Measurements from ENCODE around the gene LCN12. TPM values are rescaled to one million over a fixed set of nuclear protein-coding genes. Genes with fewer than 3 reads are reported as not detected.
A peak's percentile ranks its signal among the peaks of the same experiment; 100 is the strongest.

The LCN12 gene
- total RNA-seq, 1 experiment from 2014 or later = not detected

DNA sequence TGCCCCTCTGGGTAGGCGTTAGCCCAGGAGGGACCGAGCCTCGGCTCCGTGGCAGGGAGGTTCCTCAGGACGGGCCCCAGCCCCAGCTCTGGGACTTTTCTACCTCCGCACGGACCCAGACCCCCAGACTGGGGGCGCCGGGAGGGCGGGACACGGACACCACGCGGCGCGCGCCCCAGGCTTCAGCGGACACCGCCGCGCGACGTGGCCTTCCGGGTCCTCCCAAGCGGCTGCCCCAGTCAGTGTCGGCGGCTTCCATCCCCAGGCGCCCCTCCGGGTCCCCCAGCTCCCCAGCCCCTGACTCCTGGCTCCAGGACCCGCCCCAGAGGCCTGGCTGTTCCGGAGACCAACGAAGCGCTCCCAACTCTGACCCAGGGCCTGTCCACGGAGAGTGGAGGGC, 33.8 kb downstream of the LCN12 start:
- in situ Hi-C loops (cut with HindIII; ENCODE audit: low pct_unique_long_range_greater_than_20kb, low sequenced_read_pairs) = no loop called here
- no peak for DNase-seq (ENCODE audit: low read depth, low spot score)

DNA sequence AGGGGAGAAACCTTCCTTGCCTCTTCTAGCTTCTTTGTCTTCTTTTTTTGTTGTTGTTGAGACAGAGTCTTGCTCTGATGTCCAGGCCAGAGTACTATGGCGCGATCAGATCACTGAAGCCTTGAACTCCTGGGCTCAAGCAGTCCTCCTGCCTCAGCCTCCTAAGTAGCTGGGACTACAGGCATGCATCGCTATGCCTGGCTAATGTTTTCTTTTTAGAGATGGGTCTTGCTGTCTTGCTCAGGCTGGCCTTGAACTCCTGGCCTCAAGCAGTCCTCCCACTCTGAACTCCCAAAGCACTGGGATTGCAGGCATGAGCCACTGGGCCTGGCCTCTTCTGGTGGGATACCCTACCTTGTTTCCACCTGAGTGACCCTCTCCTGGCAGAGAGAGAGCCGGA, 36.8 kb downstream of the LCN12 start:
- DNase-seq (ENCODE audit: low read depth, low spot score) = no peak
- in situ Hi-C loops (cut with HindIII; ENCODE audit: low pct_unique_long_range_greater_than_20kb, low sequenced_read_pairs) = no loop called here

DNA sequence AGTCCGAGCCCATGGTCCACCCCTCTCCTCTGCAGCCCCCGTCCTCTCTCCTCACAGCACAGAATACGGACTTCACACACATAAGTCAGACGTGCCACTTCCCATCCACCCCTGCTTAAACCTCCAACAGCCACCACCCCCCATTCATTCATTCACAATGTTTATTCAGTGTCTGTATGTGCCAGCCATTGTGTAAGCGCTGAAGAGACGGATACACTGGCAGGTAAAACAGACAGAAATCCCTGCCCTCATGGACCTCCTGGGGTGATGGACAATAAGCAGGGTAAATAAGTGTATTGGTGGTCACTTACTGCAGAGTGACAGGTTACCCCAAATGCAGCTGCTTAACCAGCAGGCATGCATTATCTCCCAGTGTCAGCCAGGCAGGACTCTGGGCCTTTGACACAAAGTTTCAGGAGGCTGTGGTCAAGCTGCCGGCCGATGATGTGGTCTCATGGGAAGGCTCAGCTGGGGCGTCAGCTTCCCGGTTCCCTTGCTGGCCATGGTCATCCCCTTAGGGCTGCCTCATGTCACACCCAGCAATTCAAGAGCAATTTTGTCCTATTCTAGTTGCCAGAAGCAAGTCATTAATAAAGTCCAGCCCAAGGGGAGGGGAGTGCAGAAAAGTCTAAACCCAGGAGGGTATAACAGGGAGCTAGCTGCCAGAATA, 38.3 kb downstream of the LCN12 start:
- in situ Hi-C loops (cut with HindIII; ENCODE audit: low pct_unique_long_range_greater_than_20kb, low sequenced_read_pairs) = no loop called here
- DNase-seq (ENCODE audit: low read depth, low spot score) = no peak

DNA sequence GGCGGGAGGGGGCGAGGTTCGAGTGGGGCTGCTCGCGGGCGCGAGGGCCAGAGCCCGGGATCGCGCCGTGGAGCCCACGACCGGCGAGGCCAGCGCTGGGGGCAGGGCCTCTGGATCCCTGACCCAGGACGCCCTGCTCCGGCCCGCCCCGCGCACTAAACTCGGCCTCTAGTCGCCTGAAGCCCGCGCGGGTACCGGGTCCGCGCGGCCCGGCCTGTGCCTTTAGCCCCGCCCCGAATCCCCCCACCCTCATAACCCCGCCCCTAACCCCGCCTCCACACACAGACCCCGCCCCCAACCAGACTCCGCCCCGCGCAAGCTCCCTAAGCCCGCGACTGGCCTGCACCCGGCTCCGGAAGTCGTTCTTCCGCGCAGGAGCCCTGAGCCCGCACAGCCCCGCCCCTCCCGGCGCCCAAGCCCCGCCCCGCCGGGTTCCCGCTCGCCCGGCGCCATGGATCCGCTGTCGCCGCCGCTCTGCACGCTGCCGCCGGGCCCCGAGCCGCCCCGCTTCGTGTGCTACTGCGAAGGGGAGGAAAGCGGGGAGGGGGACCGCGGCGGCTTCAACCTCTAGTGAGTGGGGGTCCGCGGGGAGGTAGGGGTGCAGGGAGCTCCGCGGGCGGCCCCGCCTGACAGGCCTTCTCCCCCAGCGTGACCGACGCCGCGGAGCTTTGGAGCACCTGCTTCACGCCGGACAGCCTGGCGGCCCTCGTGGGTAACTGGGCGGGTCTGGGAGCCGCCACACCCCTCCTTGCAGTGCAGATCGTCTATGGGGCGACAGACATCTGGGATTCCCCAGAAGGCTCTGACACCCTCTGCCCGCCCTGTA, 40.1 kb downstream of the LCN12 start, which contains the start of gene PAXX:
Gene PAXX (plus strand): TSS at position 430 of the 826 bp plus-strand sequence. CDS start 22 bp downstream, at position 452.
- in situ Hi-C loops (cut with HindIII; ENCODE audit: low pct_unique_long_range_greater_than_20kb, low sequenced_read_pairs) = no loop called here

DNA sequence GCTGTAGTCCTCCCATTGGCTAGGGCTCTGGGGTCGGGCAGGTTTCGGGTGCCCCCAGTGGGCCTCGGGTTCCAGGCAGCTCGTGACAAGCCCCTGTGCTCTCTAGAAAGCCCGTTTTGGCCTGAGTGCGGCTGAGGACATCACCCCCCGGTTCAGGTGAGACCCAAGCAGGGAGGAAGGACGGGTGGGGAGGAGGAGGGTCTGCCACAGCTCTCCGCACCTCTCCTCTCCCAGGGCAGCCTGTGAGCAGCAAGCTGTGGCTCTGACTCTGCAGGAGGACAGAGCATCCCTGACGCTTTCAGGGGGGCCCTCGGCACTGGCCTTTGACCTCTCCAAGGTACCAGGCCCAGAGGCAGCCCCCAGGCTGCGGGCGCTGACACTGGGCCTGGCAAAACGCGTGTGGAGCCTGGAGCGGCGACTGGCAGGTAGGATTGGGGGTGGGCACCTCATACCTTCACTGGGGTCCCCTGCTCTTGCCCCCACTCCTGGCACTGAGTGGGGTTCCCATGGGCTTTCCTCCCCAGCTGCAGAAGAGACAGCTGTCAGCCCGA, 40.8 kb downstream of the LCN12 start:
- in situ Hi-C loops (cut with HindIII; ENCODE audit: low pct_unique_long_range_greater_than_20kb, low sequenced_read_pairs) = no loop called here
- no peak for DNase-seq (ENCODE audit: low read depth, low spot score)

More for the DNA sequence above, 40.1 kb downstream of the LCN12 start, which contains the start of gene PAXX:
- peak; percentile 90 for DNase-seq (ENCODE audit: low read depth, low spot score)

DNA sequence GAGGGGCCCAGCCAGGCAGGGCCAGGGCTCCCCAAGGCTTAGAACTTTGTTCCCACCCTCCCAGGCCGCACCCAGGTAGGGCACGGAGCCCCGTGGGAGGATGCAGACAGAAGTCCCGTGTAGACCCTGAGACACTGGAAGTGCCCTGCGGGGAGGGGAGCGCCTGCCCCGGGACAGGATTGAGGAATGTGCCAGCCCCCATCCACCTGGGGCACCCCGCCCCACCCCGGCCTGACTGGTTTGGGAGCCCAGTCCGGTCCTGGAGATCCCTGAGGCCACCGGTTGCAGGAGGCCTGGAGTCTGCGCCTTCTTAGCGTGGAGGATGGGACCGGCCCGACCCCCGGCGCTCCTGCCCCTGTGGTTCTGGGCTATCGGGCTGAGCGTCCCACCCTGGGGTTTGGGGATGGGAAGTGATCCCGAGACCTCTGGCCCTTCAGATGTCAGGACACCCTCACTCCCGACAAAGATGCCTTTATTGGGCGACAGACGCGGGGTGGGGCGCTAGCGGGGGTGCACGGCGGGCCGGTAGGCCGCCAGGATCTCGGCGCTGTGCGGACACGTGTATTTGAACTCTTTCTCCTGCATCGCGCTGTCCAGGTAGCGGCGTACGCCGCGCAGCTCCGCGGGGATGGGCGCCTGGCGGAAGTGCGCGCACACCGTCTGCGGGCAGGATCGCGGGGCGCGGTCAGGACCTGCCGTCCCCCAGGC, 42.3 kb downstream of the LCN12 start:
- DNase-seq (ENCODE audit: low read depth, low spot score) = no peak
- in situ Hi-C loops (cut with HindIII; ENCODE audit: low pct_unique_long_range_greater_than_20kb, low sequenced_read_pairs) = no loop called here

DNA sequence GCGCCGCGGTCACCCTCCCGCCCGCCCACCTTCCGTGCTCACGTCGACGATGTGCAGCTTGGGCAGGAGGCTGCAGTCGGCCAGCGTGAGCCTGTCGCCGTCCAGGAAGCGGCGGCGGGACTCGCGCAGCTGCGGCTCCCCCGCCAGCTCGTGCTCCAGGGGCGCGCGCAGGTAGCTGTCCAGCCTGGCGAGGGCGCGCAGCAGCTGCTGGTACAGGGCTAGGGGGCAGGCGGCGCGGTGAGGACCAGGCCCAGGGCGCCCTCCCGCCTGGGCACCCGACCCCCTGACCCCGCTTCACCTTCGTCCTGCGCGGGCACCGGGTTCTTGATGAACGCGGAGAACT, 42.8 kb downstream of the LCN12 start:
- no peak for DNase-seq (ENCODE audit: low read depth, low spot score)
- in situ Hi-C loops (cut with HindIII; ENCODE audit: low pct_unique_long_range_greater_than_20kb, low sequenced_read_pairs) = no loop called here

DNA sequence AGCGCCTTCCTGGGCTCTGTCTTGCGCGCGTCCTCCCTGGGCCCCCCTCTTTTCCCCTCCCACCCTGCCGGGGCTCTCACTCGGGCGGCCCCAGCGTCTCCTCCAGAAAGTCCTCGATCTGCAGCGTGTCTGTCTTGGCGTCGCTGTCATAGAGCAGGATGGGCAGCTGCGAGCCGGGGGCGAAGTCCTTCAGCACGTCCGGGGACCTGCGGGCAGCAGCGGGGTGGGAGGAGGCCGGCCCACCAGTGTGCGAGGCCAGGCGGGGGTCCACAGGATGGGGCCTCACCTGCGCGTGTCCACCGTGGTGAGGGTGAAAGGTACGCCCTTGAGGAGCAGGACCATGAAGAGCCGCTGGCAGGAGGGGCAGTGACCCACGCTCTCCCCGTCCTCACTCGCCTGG, 43.3 kb downstream of the LCN12 start:
- DNase-seq (ENCODE audit: low read depth, low spot score) = no peak
- in situ Hi-C loops (cut with HindIII; ENCODE audit: low pct_unique_long_range_greater_than_20kb, low sequenced_read_pairs) = no loop called here

DNA sequence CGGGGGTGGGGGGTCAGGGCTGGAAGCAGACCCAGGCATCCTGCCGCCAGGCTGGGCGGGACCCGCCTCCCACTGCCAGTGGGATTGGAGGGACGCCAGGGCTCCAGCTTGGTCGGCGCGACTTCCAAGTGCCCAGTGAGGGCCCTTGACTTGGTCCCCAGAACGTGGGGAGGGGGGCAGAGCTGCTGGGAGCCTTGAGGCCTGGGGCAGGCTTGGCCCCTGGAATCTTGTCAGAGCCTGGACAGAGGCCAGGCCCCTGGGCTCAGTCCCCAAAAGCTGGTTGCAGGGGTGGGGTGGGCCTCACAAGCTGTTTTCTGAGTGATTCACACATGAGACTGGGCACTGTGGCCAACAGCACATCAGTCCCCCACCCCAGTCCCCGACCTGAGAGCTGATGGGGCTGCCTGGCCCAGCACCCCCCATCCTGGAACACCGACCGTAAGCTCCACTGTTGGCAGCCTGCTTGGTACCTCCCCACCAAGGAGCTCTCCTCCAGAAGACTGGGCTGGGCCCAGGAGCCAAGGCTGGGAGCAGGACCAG, 43.8 kb downstream of the LCN12 start:
- DNase-seq (ENCODE audit: low read depth, low spot score) = no peak

DNA sequence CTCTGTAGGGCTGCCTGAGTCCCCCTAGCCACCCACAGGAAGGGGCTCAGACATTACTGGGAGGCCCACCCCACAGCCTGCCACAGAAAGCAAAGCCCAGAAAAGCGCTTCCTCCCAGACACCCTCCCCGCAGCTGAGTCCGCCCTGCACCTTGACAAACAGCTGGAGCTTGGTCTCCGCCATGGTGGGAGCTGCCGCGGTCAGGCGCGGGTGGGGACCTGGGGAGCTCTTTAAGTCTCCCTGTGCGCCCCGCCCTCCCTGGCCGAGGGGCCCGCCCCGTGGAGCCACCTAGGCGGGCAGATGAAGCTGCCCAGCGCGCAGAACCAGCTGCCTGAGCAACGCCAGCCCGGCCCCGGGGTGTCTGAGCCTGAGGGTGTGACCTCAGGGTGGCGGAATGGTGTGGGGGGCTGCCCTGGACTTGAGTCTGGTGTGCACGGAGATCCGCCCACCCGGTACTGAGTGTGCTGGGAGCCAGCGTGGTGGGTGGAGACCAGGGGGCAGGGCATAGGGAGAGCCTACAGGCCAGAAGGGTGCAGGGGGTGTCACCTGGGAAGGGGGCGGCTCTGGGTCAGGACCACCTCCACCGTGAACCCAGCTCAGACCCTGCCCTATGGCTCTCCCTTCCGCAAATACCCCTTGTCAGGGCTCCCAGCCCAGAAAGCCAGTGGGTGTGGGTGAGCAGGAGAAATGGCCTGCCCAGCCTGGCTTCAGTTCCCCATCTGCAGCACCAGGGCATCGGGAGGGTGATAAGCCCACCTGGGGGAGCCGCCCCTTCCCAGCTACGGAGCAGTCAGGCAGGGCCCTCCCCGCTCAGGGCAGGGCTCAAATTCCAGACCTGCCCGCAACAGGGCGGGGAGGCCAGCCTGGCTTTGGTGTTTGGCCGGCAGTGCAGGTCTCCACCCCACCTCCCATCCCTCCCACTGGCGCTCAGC, 44.6 kb downstream of the LCN12 start, which contains the start of gene CLIC3:
Gene CLIC3 (minus strand): TSS at position 208 of the 932 bp plus-strand sequence. CDS start 25 bp downstream, at position 183.
- DNase-seq (ENCODE audit: low read depth, low spot score) = no peak
- in situ Hi-C loops (cut with HindIII; ENCODE audit: low pct_unique_long_range_greater_than_20kb, low sequenced_read_pairs) = no loop called here

More for the DNA sequence above, 43.8 kb downstream of the LCN12 start:
- in situ Hi-C loops (cut with HindIII; ENCODE audit: low pct_unique_long_range_greater_than_20kb, low sequenced_read_pairs) = no loop called here

DNA sequence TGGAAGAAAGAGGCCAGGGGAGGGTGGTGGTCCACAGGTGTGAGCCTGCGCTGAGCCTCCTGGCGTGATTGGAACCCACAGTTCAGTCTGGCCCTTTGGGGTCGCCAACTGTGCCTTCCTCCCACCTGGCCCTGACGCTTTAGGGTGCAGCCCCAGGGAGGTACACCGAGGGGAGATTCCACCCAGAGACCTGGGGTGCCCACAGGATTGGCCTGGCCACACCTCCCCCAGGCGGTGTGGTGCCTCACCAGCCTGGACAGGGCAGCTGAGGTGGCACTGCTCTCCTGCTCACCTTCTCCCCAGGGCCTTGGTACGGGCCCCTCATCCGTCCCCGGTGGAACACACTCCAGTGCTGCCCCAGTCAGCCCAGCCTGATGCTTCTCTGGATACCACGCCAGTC, 45.3 kb downstream of the LCN12 start:
- in situ Hi-C loops (cut with HindIII; ENCODE audit: low pct_unique_long_range_greater_than_20kb, low sequenced_read_pairs) = no loop called here
- no peak for DNase-seq (ENCODE audit: low read depth, low spot score)

DNA sequence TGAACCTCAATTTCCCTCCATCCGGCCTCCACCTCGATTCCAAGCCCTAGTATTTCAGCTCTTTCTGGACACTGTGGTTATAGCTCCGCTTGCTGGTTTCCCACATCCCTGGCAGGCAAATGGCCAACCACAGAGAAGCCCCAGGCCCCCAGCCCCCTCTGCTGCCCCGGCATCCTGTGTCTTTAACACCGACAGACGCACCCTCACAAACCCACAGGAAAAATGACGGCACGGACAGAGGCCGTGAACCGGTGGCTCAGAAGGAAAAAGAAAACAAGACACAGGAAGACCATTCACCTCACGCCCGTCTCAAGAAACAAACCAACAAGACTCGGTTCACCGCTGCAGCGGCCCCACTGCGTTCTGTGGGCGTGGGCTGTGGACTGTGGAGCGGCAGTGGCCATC, 45.8 kb downstream of the LCN12 start:
- DNase-seq (ENCODE audit: low read depth, low spot score) = no peak

DNA sequence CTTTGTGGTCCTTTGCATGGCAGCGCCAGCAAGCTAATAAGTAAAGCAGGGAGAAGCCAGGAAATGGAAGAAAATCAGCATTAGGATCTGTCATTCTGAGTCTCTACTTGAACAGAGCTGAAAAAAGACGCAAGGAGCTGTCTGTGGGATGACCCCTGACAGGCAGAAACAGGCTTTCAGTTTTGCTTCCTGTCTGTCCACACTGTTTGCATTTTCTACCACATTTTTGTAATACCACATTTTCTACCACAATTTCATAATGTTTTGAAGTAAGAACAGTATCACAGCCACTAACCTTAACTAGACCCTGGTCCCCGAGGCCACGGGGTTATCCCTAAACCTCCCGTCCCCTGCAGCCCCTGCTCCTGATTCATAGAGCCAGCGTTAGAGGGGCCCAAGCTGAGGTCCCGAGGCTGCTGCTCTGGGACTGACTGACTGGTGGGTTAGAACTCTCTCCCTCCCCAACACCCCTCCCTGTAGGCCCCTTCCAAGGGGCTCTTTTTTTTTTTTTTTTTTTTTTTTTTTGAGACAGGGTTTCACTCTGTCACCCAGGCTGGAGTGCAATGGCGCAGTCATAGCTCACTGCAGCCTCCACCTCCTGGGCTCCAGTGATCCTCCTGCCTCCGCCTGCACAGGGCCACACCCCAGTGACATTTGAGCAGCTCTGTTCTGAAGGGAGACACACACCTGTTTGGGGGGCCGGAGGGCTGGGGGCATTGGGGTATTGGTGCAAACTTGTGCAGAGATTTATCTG, 48.3 kb downstream of the LCN12 start:
- no peak for DNase-seq (ENCODE audit: low read depth, low spot score)
- in situ Hi-C loops (cut with HindIII; ENCODE audit: low pct_unique_long_range_greater_than_20kb, low sequenced_read_pairs) = no loop called here

More for the DNA sequence above, 45.8 kb downstream of the LCN12 start:
- in situ Hi-C loops (cut with HindIII; ENCODE audit: low pct_unique_long_range_greater_than_20kb, low sequenced_read_pairs) = no loop called here

DNA sequence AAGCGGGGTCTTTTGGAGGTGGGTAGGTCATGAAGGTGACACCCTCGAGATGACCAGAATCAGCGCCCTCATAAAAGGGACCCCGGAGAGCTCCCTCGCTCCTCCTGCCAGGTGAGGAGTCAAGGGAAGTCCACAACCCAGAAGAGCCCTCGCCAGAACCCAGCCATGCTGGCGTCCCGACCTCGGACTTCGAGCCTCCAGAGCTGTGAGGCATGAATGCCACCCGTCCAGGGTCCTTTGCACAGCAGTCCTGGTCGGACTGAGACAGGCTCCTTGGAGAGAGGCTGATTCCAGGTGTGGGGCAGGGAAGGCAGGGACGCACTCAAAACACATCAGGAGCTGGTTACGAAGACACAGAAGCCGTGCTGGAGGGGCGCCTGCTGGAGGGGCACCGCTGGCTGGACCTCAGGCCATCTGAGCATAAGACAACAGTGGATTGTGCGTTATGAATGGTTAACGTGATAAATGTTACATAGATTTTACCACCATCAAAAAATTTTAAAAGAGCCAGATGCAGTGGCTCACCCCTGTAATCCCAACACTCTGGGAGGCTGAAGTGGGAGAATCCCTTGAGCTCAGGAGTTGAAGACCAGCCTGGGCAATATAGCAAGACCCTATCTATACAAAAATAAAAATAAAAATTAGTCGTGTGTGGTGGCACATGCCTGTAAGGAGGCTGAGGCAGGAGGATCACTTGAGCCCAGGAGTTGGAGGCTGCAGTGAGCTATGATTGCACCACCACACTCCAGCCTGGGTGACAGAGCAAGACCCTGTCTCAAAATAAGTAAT, 50.0 kb downstream of the LCN12 start:
- in situ Hi-C loops (cut with HindIII; ENCODE audit: low pct_unique_long_range_greater_than_20kb, low sequenced_read_pairs) = no loop called here
- no peak for DNase-seq (ENCODE audit: low read depth, low spot score)

DNA sequence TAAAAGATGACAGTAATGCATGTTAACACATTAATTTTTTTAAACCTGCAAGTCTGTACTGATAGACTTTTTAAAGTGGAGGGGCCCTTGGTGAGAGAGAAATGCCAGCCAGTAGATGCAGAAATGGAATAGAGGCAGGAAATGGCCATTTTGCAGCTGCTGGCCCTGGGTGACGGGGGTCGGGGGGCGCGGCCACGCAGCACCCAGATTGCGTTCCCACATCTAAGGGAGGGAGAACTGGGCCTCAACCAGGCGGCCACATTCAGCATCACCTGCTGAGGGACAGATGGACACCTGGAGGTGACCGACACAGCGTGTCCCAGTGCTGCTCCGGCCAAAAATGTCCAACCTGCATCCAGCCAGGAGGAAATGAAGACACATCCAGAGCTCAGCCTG, 50.6 kb downstream of the LCN12 start:
- DNase-seq (ENCODE audit: low read depth, low spot score) = no peak
- in situ Hi-C loops (cut with HindIII; ENCODE audit: low pct_unique_long_range_greater_than_20kb, low sequenced_read_pairs) = no loop called here
